Cardiac muscle cell (in vitro differentiated cells and primary cell): ENCODE results near the gene BPIFB2. TPM values are rescaled to one million over a fixed set of nuclear protein-coding genes. Genes with fewer than 3 reads are reported as not detected.

ENCODE experiments used
- DNase-seq, 2 donors: peaks; one replicate each; pipeline versions ENCODE4 v3.0.0 to v3.0.0-alpha.2; 2010 to 2017; ENCODE audit warnings: low read depth in 1 of 2, low spot score in 1 of 2
- H3K27ac ChIP-seq: fragments of 200-600 bp; sonication (generic); 2 replicates; pipeline ENCODE4 v1.5.1; 2016
- H3K27me3 ChIP-seq: fragments of 200-600 bp; sonication (generic); 2 replicates; pipeline ENCODE4 v1.6.0; 2016; ENCODE audit warnings: control low read depth
- H3K36me3 ChIP-seq: fragments of 200-600 bp; sonication (generic); 2 replicates; pipeline ENCODE4 v1.5.1; 2016; ENCODE audit warnings: control low read depth
- H3K4me1 ChIP-seq: fragments of 200-600 bp; sonication (generic); 2 replicates; pipeline ENCODE4 v1.8.1; 2017; ENCODE audit warnings: low read depth, mild to moderate bottlenecking, mixed run types
- H3K4me3 ChIP-seq: fragments of 200-600 bp; sonication (generic); 2 replicates; pipeline ENCODE4 v1.5.1; 2016; ENCODE audit warnings: mild to moderate bottlenecking
- H3K9me3 ChIP-seq: fragments of 200-600 bp; sonication (generic); 2 replicates; pipeline ENCODE4 v1.5.1; 2017; ENCODE audit warnings: low read depth, mild to moderate bottlenecking, control low read depth
- CTCF ChIP-seq: IDR thresholded peaks from 2 replicates; pipeline ENCODE4 v1.5.1; 2012; ENCODE audit warnings: low read depth, mild to moderate bottlenecking, low read length
- polyA plus RNA-seq: library from polyadenylated mRNA; unstranded; fragments of >200 nt; fragmentation: Nextera tagmentation; extraction: Ambion mirVana; gene quantifications from 2 replicates; pipeline ENCODE4 v1.2.1, GENCODE V29; 2016
- total RNA-seq: library from RNA; depleted of rRNA; stranded (reverse); fragments of >200 nt; gene quantifications from 2 replicates; pipeline ENCODE4 v1.2.3, GENCODE V29; 2016

Gene BPIFB2
- total and polyA plus RNA-seq, 2 experiments from 2014 or later, result not detected

GRCh38 chr20:32965581-32966373, 41.7 kb upstream of the BPIFB2 start:
- Histone ChIP-seq H3K4me3 (no peak overlapping the region), H3K36me3 (no peaks in the 10 kb centered on the region), H3K9me3 (no peaks in the 10 kb centered on the region), H3K4me1 (no peaks in the 10 kb centered on the region), H3K27me3 (no peaks in the 10 kb centered on the region), H3K27ac (no peak overlapping the region)
- no peak for TF ChIP-seq CTCF
- DNase-seq, result no peak

- no peak for DNase-seq
- H3K4me1 ChIP-seq, result peaks cover 3% of the 10 kb centered on the region
- TF ChIP-seq CTCF, result no peak
- H3K27me3 ChIP-seq, result no peaks in the 10 kb centered on the region
- H3K36me3 ChIP-seq, result no peaks in the 10 kb centered on the region
- H3K9me3 ChIP-seq, result no peaks in the 10 kb centered on the region
- no peak overlapping the region for H3K27ac ChIP-seq
- H3K4me3 ChIP-seq, result no peak overlapping the region
Measured at GRCh38 chr20:32966382-32966781, 41.1 kb upstream of the BPIFB2 start.

- Histone ChIP-seq H3K27me3 (no peaks in the 10 kb centered on the region), H3K4me3 (no peak overlapping the region), H3K4me1 (peaks cover 11% of the 10 kb centered on the region), H3K9me3 (no peaks in the 10 kb centered on the region), H3K36me3 (no peaks in the 10 kb centered on the region), H3K27ac (no peak overlapping the region)
- TF ChIP-seq CTCF, result no peak
- no peak for DNase-seq
Measured at GRCh38 chr20:32966881-32967781, 40.4 kb upstream of the BPIFB2 start.

GRCh38 chr20:32967961-32968457, 39.5 kb upstream of the BPIFB2 start:
- Histone ChIP-seq H3K36me3 (no peaks in the 10 kb centered on the region), H3K4me1 (peaks cover 16% of the 10 kb centered on the region), H3K27ac (no peak overlapping the region), H3K4me3 (no peak overlapping the region), H3K27me3 (no peaks in the 10 kb centered on the region), H3K9me3 (no peaks in the 10 kb centered on the region)
- no peak for DNase-seq
- TF ChIP-seq CTCF, result no peak

- Histone ChIP-seq H3K36me3 (no peaks in the 10 kb centered on the region), H3K27ac (no peak overlapping the region), H3K9me3 (no peaks in the 10 kb centered on the region), H3K4me3 (no peak overlapping the region), H3K4me1 (peaks cover 16% of the 10 kb centered on the region), H3K27me3 (no peaks in the 10 kb centered on the region)
- DNase-seq, result peak in 1 of 2 donors; percentile 32
- TF ChIP-seq CTCF, result no peak
Measured at GRCh38 chr20:32968478-32969241, 38.8 kb upstream of the BPIFB2 start.
